HG03103 (cell line): Measurements from ENCODE around the gene CSTPP1.
"Not testable (repeated sequence)": the region's sequence is repeated elsewhere in the genome, so short reads cannot be mapped to it uniquely, and the experiment has no call there.

Source experiments
- ATAC-seq: cut with Tn5 transposase; IDR thresholded peaks from one replicate; pipeline ENCODE4 v1.9.1; 2021; ENCODE audit warnings: low read depth; ENCODE audit not compliant: unreplicated experiment

Gene CSTPP1

DNA sequence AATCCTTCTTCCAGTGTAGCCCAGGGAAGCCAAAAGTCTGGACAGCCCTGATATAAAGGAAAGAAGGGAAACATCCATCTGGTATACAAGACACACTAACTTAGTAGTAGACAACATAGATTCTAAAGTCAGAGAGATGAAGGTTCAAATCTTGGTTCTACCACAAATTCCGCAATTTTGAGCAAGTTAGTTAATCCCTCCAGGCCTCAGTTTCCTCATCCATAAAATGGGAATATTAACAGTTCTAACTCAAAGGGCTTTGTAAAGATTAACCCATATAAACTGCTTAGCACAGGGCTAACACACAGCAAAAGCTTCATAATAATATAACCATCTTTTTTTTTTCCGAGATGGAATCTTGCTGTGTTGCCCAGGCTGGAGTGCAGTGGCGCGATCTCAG is 29.0 kb upstream of the CSTPP1 start:
- no peak for ATAC-seq

DNA sequence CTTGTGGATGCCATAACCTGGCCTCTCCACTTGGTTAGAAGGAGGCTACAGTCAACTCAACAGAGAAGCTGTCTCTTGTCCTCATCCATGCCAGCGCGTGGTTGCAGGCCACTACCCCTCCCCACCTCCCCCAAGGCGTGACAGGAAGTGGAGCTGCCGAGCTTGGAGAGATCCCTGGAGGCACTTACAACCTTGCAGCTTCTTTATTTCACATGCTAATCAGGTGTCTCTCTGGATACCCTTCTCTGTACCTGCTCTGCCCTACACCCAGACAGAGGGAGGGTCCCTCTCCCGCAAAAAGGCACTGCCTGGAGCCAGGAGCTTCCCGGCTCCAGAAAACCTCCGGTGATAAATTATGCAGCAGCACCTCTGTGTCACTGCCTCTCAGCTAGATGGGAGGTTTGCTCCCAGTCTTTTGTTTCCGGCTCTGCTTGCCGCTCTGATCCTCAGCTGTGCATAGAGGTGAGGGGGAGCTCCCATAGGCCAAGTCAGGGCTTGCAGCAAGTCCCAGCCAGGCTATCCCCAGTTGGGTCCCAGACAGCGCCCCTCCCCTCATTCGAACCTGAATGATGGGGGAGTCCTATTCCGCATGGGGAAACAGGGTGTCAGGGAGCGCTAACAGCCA is 23.9 kb upstream of the CSTPP1 start:
- ATAC-seq: no peak

DNA sequence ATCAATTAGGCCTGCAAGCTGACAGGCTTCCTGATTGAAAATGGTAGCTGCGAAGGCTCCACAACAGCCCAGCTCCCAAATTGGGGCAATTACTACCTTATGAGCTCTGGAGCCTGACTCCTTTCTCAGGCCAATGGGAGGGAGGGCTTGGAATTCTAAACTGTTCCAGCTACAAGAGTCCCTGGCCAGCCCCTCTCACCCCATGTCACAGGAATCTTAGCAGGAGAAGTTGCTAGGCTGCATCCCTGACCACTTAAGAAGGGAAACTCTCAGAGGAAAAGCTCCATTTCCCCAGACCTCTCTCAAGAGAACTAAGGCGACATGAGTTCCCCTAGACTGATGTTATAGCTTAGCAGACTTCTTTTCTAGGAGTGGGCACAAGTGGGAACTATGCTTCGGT is 23.1 kb upstream of the CSTPP1 start:
- no peak for ATAC-seq

- ATAC-seq: no peak
These were observed 22.2 kb upstream of the CSTPP1 start for GRCh38 chr11:46914363-46914762.

DNA sequence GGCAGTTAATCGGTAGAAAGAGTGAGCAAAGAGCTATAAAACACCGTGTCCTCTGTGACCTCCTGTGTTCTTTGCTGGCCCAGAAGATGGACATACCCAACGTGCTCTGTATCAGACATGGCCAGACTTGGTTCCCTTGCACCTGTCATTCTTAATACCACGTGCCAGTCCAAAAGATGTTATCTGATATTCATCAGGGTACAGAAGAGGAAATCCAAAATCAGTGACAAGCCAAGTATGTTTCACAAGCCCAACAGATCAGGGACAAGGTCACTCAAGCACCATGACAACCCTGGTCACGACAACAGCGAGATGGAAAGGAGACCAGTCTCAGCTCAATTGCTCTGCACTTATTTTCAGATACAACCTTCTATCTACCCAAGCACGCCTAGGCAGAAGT is 21.7 kb upstream of the CSTPP1 start:
- no peak for ATAC-seq

DNA sequence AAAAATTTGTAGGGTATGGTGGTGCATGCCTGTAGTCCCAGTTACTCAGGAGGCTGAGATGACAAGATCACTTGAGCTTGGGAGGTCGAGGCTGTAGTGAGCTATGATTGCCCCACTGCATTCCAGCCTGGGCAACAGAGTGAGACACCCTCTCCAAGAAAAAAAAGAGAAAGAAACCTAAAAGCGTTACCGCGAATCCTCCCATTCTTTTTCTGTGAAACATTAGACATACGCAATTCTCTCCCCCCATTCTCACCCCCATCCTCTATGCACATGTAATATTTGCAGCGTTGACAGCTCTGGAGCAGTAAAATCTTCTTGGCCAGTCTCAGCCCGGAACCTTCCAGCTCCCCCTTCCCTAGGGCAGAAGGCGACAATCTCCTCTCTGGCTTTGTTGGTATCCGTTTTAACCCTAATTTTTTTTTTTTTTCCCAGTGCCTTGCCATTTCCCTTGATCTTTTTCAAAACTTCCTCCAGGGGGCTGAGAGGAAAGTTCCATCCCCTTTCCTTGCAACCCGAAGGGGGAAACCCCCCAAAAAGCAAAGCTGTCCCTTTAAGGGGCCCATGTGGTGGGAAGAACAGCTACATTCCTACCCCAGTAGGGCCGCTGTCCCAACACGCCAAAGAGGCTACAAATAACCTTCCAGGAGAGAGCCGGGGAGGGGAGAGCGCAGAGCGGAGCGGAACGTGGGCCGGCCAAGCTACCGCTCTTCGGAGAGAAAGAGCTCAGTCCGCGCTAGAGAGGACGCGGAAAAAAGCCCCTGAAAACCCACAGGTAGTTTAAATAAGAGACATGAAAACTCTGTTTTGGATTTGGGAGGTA is 20.1 kb upstream of the CSTPP1 start:
- no peak for ATAC-seq

DNA sequence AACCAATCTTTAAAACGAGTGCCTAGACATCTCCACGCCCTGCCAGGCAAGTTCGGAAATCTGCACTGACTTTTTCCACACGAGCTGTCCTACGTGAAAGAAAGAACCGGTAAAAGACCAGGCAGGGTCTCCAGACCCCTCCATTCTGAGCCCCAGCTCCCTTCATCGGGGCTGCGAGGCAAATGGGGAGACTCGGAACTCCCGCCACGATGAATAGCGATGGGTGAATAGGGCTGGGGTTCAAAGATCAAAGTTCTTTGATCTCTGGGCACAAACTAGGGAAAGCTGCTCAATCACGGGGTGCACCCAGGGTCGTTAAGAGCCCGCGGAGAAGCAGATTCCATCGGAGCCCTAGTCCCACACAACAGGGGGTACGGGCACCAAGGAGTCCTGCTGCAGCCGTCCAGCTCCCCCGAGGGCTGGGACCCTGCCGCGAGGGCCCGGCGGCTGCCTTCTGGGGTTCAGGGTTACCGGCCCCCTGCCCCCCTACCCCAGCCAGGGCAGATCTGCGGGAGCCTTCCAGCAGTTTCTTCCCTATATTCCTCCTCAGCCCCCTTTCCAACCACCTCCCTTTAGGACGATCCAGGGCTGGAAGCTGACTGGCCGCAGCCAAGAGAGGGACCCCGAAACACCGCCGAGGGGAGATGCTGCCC is 19.3 kb upstream of the CSTPP1 start:
- ATAC-seq: no peak

- ATAC-seq: no peak
These were observed 18.8 kb upstream of the CSTPP1 start for GRCh38 chr11:46917762-46918082.

DNA sequence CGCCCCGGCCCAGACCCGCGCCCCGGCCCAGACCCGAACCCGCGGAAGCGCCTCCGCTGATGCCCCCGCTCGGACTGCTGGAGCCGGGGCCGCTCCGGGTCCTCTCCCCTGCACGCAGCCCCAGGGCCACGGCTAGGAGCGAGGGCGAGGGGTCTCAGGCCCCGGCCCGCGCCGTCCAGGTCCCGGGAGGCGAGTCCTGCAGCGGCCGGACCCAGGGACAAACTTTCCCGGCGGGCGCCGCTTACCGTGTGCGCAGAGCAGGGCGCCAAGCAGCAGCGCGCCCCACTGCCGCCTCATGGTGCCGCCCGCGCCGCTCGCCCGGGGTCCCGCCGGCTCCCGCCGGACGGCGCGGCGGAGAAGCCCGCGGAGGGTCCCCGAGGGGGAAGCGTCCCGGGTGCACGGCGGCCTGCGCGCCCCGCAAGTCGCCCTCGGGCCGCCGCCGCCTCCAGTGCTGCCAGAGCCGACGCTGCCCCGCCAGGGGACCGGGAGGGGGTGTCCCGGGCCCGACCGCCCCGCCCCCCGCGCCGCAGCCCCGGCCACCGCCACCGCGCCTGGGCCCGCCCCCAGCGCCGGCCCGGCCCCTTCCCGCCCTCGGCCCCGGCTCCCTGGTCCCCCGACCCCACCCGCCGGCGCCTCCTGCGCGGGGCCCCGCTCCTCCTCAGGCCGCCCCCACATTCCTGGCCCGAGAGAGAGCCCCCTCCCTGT is 18.3 kb upstream of the CSTPP1 start, which contains the start of gene LRP4:
LRP4 (minus strand) TSS at position 468 of the 705 bp plus-strand sequence; CDS start at position 297, 171 bp downstream.
- ATAC-seq: no peak

DNA sequence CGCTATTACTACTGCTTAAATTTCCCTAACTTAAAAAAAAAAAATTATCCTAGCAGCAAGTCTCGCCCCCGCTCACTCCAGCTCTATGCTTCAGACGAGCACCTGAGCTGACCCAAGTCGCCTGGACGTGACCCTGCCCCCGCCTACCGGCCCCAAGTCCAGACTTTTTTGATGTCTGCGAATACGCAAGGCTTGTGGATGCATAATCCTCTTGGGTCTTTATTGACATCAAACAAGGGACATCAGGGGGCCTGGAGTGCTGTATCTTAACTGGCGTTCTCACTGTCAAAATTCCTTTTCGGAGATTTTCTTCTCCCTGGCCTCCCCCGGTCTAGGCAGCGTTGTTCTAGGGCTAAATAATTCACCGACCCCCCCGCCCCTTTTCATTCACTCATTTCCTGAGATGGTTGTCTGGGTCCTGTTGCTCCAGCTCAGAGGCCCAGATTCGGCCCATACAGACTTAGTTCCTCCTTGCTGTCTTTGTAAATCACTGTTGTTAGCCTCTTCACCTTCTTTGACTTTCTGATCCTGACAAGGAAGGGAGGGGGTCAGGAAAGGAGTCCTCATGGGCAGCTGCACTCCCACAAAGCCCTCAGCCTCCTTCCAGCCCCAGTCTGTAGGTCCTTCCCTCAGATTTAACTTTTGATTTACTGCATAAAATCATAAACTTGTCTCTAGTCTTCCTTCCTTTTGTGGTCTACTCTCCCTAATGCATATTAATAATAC is 17.6 kb upstream of the CSTPP1 start:
- ATAC-seq: no peak

DNA sequence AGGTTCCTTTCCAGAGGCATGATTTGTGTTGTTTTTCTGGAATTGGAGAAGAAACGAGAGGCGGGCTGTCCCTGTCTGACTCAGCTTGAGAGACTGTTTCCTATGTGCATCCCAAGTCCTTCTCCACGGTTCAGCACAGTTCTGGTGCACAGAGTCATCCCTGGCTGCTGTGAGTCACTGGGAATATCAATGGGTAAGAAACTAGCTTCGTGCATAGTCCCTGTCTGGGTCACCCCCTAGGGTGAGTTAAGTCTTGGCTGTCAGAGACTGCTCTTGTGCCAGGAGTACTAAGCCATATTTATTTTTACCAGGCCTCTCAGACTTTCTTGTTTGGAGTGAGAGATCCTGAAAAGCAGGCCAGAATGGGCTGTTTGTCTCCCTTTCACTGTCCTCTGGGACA is 15.8 kb upstream of the CSTPP1 start:
- no peak for ATAC-seq

- not testable (repeated sequence) for ATAC-seq
These were observed 8.6 kb upstream of the CSTPP1 start for GRCh38 chr11:46927928-46928327.

- not testable (repeated sequence) for ATAC-seq
These were observed 7.9 kb upstream of the CSTPP1 start for GRCh38 chr11:46928701-46929100.

DNA sequence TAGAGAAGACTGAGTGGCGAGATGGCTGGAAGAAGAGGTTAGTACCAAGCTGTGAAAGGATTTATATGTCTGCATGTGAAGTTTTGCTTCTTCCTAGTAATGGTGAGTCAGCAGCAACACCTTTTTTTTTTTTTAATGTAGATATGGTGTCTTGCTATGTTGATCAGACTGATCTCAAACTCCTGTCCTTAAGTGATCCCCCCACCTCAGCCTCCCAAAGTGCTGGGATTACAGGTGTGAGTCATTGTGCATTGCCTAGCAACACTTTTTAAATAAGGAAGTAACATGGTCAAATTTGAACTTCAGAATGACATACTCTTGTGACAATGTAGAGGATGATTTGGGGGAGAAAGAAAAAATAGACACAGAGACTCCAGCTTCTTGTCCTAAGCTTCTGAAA is 6.5 kb upstream of the CSTPP1 start:
- no peak for ATAC-seq

DNA sequence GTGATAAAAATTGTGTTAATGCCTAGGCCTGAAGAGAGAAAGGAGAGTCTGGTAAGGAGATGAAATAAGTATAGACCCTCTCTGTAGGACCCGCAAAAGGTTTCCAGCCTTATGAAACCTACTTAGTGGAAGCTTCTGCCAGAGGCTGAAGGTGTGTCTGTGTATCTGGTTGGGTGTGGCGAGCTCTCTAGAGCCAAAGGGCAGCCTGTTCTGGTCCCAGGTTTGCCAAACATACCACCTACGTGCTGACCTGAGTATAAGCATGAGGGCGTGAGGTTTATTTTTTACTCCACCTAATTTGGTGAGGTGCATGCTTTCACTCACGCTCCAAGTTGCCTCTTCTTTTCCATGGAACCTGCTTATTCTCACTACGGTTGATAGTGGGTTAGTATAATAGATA is 5.6 kb downstream of the CSTPP1 start:
- no peak for ATAC-seq

GRCh38 chr11:46944356-46945075 is 8.0 kb downstream of the CSTPP1 start:
- ATAC-seq: no peak

DNA sequence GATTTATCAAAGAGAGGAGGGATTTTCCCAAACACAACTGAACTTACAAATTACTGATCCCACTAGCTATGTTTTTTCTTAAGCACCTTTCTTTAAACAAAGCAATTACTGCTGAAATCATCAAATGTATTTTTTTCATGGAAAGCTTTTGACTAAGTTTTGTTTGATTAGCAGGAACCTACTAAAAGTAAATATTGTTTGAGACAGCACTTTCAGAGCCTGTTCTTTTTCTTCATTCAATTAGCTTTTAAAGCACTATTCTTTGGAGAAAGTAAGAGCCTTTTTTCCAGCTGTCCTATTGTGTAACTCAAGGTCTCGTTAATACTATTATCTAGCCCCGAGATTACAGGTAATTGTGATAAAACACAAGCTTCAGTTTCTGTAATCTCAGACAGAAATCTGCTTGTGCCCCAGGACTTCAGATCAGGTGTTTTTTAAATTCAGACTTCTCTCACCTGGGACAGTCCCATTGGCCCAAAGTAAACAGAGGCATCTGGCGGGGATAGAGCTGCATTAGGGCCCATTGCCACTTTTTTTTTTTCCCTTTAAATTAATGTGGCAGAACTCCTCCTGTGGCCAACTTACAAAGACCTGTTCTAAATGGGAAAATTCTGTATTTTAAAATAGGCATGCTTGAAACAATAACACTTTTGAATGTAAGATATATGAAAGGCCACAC is 11.0 kb downstream of the CSTPP1 start:
- ATAC-seq: no peak

DNA sequence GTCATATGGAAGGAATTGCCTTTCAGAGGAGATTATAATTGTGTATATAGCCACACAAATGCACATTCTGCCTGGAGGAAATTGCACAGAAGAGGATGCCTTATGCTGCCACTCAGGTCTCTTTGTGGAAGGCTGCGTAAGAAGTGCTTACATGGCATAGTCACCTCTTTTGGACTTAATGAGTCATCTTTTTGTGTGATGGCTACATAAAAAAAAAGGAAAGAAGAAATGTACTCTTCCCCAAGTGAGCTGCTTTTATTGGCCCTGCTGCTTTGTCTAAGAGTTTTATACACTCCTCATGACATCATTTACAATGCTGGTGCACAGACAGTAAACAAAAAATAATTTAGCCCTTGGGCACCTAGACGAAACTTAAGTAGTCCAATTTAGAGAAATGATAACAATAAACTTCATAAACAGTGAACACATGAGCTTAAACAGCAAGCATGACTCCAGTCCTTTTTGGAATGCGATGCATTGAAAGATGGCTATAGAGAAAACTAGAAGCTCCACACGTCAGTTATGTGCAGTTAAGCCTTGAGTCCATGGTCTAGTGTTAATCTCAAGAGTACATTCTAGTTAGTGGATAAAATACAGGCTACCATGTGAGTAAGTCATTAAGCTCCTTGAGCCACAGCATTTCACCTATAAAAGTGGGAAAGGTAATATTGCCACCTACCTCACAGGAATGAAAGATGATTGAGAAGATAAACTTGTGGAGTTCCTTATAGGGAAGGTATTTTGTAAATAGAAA is 12.0 kb downstream of the CSTPP1 start:
- no peak for ATAC-seq

- ATAC-seq: no peak
These were observed 12.7 kb downstream of the CSTPP1 start for GRCh38 chr11:46949297-46949696.
